ENCODE results near the gene GABRA4. TPM values are rescaled to one million over a fixed set of nuclear protein-coding genes. Genes with fewer than 3 reads are reported as not detected.
A peak's percentile ranks its signal among the peaks of the same experiment; 100 is the strongest.

GABRA4 gene
- polyA plus RNA-seq, 3 donors = not detected

- Histone ChIP-seq H3K36me3 (replicated peaks in 1 of 2; ENCODE audit: control insufficient read depth in 1 of 2, insufficient read depth in 2 of 2, low read length in 2 of 2) (no peaks in the 10 kb centered on the region), H4K20me1 (ENCODE audit: insufficient read depth, low read length) (no peaks in the 10 kb centered on the region), H3K4me2 (replicated peaks; ENCODE audit: extremely low read depth, low read length, poor library complexity, severe bottlenecking) (no peak overlapping the region), H3K9me3 (replicated peaks in 1 of 2; ENCODE audit: control insufficient read depth in 1 of 2, insufficient read depth in 1 of 2, low read length in 2 of 2) (no peaks in the 10 kb centered on the region), H3K27me3 (ENCODE audit: control insufficient read depth in 2 of 2, insufficient read depth in 2 of 2, low read length in 2 of 2) (peaks cover 0 to 2% of the 10 kb centered on the region in 2 donors), H3K4me3 (replicated peaks in 1 of 3; ENCODE audit: low read depth in 2 of 3, low read length in 3 of 3) (no peak overlapping the region), H3K9ac (ENCODE audit: insufficient read depth, low read length, poor library complexity, severe bottlenecking) (no peak overlapping the region), H3K4me1 (ENCODE audit: control insufficient read depth in 1 of 2, insufficient read depth in 2 of 2, low read length in 2 of 2) (peaks cover 21 to 37% of the 10 kb centered on the region in 2 donors), H2AFZ (ENCODE audit: insufficient read depth, low read depth, low read length, poor library complexity, severe bottlenecking) (no peak overlapping the region), H3K79me2 (ENCODE audit: insufficient read depth, low read length) (no peaks in the 10 kb centered on the region), H3K27ac (ENCODE audit: low read depth in 1 of 2, low read length in 2 of 2) (no peak overlapping the region)
- intact Hi-C loops (cut with micrococcal nuclease) = no loop called here
- Mint-ChIP-seq H3K9me3 (peaks cover 0 to 7% (median 2%) of the 10 kb centered on the region in 7 donors), H3K27ac (no peak overlapping the region), H3K36me3 (no peaks in the 10 kb centered on the region), H3K4me3 (no peak overlapping the region), H3K27me3 (ENCODE audit: low read depth in 3 of 3) (peaks cover 2 to 3% (median 3%) of the 10 kb centered on the region in 3 donors), H3K4me1 (peaks cover 25% of the 10 kb centered on the region)
- no peak for TF ChIP-seq CTCF (IDR thresholded peaks at IDR 0.05)
- 87% methylated on average over 4 of the region's 4 CpGs for WGBS (ENCODE audit: insufficient coverage)
- DNase-seq = no peak
Measured at GRCh38 chr4:46979726-46980125, 13.7 kb downstream of the GABRA4 start.

GRCh38 chr4:46979283-46979682, 14.1 kb downstream of the GABRA4 start:
- Histone ChIP-seq H3K36me3 (replicated peaks in 1 of 2; ENCODE audit: control insufficient read depth in 1 of 2, insufficient read depth in 2 of 2, low read length in 2 of 2) (no peaks in the 10 kb centered on the region), H3K4me1 (ENCODE audit: control insufficient read depth in 1 of 2, insufficient read depth in 2 of 2, low read length in 2 of 2) (peaks cover 21 to 38% of the 10 kb centered on the region in 2 donors), H3K9ac (ENCODE audit: insufficient read depth, low read length, poor library complexity, severe bottlenecking) (no peak overlapping the region), H3K9me3 (replicated peaks in 1 of 2; ENCODE audit: control insufficient read depth in 1 of 2, insufficient read depth in 1 of 2, low read length in 2 of 2) (no peaks in the 10 kb centered on the region), H2AFZ (ENCODE audit: insufficient read depth, low read depth, low read length, poor library complexity, severe bottlenecking) (no peak overlapping the region), H3K27ac (ENCODE audit: low read depth in 1 of 2, low read length in 2 of 2) (no peak overlapping the region), H3K4me2 (replicated peaks; ENCODE audit: extremely low read depth, low read length, poor library complexity, severe bottlenecking) (no peak overlapping the region), H3K79me2 (ENCODE audit: insufficient read depth, low read length) (no peaks in the 10 kb centered on the region), H3K27me3 (ENCODE audit: control insufficient read depth in 2 of 2, insufficient read depth in 2 of 2, low read length in 2 of 2) (peaks cover 0 to 2% of the 10 kb centered on the region in 2 donors), H3K4me3 (replicated peaks in 1 of 3; ENCODE audit: low read depth in 2 of 3, low read length in 3 of 3) (no peak overlapping the region), H4K20me1 (ENCODE audit: insufficient read depth, low read length) (no peaks in the 10 kb centered on the region)
- TF ChIP-seq CTCF (IDR thresholded peaks at IDR 0.05) = no peak
- no peak overlapping the region for H3K27ac Mint-ChIP-seq
- H3K36me3 Mint-ChIP-seq = no peaks in the 10 kb centered on the region
- H3K27me3 Mint-ChIP-seq (ENCODE audit: low read depth in 3 of 3) = peaks cover under 1 to 5% (median 2%) of the 10 kb centered on the region in 3 donors
- DNase-seq = peak in 1 of 3 donors; percentile 10
- no peak overlapping the region for H3K4me3 Mint-ChIP-seq
- intact Hi-C loops (cut with micrococcal nuclease) = no loop called here
- no CpG with 5 or more reads among the region's 2 CpGs for WGBS (ENCODE audit: insufficient coverage)
- peaks cover 25% of the 10 kb centered on the region for H3K4me1 Mint-ChIP-seq
- H3K9me3 Mint-ChIP-seq = peaks cover 0 to 7% (median 2%) of the 10 kb centered on the region in 7 donors
